ENCODE measurements around the gene CAP1.

GRCh38 chr1:40107290-40107959, 66.9 kb downstream of the CAP1 start:
- TF ChIP-seq POLR2A (IDR thresholded peaks at IDR 0.05; ENCODE audit: low read depth, low read length) (no peak), CTCF (conservative IDR thresholded peaks at IDR 0.05; ENCODE audit: low read depth, low read length) (no peak), MAFK (IDR thresholded peaks at IDR 0.05; ENCODE audit: low read depth, low read length) (no peak), RFX5 (IDR thresholded peaks at IDR 0.05; ENCODE audit: low read depth, low read length) (no peak), RAD21 (IDR thresholded peaks at IDR 0.05; ENCODE audit: low read length) (no peak), BHLHE40 (IDR thresholded peaks at IDR 0.05; ENCODE audit: low read depth, low read length) (no peak), USF2 (IDR thresholded peaks at IDR 0.05; ENCODE audit: low read depth, low read length) (no peak), CHD1 (IDR thresholded peaks at IDR 0.05; ENCODE audit: low read depth, low read length) (no peak), FOS (IDR thresholded peaks at IDR 0.05; ENCODE audit: low read depth, low read length) (no peak), MXI1 (IDR thresholded peaks at IDR 0.05; ENCODE audit: borderline replicate concordance, low read depth, low read length) (no peak), MAZ (IDR thresholded peaks at IDR 0.05; ENCODE audit: borderline replicate concordance, low read depth, low read length) (no peak), ELK1 (IDR thresholded peaks at IDR 0.05; ENCODE audit: borderline replicate concordance, low read depth, low read length) (no peak), CEBPB (IDR thresholded peaks at IDR 0.05; ENCODE audit: low read depth, low read length) (no peak)
